Fibroblast of peridontal ligament (primary cell): ENCODE measurements around the gene ADAMTSL1.

Experiments
- DNase-seq: peaks from one replicate; pipeline ENCODE4 v3.0.0-alpha.2; 2010; ENCODE audit errors: extremely low read depth

ADAMTSL1 gene

GRCh38 chr9:18555105-18555883 lies 81.3 kb downstream of the ADAMTSL1 start:
- no peak for DNase-seq

GRCh38 chr9:18564018-18564880 lies 90.3 kb downstream of the ADAMTSL1 start:
- peak; percentile 55 for DNase-seq

DNA sequence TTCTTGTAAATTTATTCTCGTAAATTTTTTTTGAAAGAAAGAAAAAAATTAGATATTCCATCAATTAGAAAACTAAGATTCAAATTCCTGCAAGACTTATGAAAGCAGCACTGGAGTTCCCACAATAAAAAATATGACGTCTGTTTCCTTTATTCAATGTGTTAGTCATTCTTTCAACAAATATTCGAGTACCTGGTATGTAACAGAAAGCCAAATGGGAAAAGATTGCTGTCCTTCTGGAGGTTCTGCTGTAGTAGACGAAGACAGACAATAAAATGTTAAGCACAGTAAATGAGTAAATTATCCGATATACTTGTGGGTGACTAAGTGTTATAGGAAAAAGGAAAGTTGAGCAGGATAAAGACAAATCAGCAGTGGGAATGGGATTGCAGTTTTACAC lies 92.2 kb downstream of the ADAMTSL1 start:
- peak; percentile 80 for DNase-seq

DNA sequence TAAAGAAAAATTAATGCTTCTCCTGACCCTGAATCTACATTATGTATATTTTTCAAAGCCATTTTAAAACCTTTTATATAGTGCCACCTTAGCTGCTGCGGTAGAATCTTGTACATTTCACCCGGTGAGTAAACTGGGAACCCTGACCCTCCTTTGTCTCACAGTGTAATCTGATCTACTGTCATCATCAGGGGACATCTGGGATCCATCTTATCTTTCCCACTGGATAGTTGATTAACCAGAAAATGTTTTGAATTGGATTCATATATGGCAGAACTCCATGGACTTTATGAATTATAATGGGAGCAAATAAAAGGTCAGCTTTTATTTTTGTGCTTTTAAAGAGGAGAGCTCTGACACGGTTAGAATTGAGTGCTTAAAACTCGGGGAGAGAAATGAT lies 95.0 kb downstream of the ADAMTSL1 start:
- DNase-seq, result peak; percentile 31

DNA sequence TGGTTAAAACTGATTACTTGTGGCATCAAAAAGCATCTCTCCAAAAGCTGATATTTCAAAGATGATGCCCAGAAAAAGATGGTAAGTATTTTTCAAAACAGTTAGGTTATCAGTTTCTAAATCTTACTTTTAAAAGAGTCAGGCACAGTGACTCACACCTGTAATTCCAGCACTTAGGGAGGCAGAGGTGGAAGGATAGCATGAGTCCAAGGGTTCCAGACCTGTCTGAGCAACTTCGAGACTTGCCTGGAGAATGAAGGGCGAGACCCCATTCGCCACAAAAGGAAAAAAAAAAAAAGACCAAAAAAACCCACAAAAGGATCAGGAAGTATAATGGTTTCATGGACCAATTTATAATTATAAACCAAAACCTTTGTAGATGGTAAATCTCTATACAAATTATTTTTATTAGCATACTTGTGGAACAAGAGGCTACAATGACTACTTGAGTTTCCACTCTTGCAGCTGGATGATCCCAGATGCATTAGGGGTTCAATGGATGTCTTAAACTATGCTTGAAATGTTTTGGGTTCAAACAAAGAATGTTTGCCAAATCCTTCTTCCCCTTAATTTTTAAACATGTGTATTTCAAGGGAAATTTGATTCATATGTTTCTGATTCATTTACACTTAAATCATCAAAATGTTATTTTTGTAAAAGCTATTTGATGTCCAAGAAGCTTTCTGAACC lies 96.1 kb downstream of the ADAMTSL1 start:
- DNase-seq, result peak; percentile 47

DNA sequence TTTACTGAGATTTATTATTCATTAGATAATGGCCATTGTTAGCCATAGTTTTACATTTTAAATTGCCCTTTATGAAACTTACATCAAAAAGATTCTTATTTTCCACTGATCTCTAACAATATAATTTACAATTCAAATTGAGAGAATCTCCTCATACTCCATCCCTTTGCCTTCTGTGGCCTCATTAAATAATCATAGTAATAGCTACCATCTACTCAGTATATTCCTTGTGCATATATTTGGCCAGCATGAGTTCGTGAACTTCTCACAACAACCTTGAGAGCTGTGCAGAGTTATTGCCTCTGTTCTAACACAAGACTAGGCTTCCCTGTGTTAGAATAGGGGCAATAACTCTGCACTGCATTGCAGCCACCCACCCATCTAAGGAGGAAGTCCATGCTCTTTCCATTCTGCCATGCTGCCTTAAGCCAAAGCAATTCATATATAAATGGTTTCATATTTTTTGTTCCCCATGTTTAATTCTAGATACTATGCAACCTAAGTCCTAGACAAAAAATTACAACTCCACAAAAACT lies 99.1 kb downstream of the ADAMTSL1 start:
- DNase-seq, result no peak

DNA sequence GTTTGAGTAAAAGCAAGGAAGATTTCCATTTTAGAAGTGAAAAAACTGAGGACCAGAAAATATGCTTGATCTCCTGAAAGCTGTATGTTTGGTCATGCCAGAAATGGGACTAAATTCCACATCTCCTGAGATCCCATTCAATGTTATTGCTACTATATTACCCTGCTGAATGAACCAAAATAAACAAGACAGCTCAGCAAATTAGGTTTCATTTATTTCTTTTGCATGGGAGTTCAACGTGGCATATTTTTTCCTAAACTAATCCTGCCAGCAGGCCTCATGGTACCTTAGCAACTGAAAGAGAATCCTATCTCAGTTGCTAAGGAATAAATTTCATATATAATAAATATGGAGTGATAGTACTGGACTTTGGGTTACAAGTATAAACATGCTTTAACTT lies 101.7 kb downstream of the ADAMTSL1 start:
- peak; percentile 63 for DNase-seq

DNA sequence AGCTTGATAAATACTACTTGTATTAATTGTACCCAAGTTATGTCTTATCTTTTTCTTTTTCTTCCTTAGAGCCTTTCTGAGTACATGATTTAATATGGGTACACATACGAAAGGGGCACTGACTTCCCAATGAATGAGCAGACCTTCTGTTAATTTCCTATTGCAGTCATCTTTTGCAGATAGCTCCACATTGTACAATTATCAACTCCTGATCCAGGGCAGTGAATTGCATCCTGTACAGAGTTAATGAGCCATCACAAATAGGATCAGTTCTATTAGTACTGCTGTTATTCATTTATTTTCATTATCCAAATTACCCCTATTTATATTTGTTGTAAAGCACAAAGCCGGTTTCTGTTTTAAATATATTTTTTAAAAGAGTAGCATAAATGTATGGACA lies 105.6 kb downstream of the ADAMTSL1 start:
- no peak for DNase-seq

GRCh38 chr9:18580151-18580550 lies 106.2 kb downstream of the ADAMTSL1 start:
- peak; percentile 48 for DNase-seq

DNA sequence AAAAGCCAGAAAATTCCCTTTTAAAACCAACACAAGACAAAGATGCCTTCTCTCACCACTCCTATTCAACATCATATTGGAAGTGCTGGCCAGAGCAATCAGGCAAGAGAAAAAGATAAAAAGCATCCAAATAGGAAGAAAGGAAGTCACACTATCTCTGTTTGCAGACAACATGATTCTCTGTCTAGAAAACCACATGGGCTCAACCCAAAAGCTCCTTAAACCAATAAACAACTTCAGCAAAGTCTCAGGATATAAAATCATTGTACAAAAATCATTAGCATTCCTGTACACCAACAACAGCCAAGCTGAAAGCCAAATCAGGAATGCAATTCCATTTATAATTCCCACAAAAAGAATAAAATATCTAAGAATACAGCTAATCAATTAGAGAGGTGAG lies 112.0 kb downstream of the ADAMTSL1 start:
- peak; percentile 22 for DNase-seq

DNA sequence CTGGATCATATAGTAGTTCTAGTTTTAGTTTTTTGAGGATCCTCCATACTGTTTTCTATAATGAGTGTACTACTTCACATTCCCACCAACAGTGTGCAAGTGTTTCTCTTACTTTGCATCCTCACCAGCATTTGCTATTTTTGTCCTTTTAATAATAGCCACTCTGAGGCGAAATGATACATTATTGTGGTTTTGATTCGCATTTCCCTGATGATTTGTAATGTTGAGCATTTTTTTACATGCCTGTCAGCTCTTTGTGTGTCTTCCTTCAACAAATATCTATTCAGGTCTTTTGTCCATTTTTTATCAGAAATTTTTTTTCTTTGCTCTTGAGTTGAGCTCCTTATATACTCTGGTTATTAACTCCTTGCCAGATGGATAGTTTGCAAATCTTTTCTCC lies 114.0 kb downstream of the ADAMTSL1 start:
- DNase-seq, result peak; percentile 20

DNA sequence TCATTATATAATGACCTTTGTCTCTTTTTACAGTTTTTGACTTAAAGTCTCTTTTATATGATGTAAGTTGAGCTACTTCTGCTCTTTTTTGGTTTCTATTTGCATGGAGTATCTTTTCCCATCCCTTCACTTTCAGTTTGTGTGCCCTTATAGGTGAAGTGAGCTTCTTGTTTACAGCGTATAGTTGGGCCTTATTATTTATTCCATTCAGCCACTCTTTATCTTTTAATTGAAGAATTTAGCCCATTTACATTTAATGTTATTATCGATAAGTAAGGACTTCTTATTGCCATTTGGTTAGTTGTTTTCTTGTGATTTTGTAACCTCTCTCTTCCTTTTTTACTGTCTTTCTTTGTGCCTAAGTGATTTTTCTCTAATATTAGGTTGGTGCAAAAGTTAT lies 117.3 kb downstream of the ADAMTSL1 start:
- no peak for DNase-seq

DNA sequence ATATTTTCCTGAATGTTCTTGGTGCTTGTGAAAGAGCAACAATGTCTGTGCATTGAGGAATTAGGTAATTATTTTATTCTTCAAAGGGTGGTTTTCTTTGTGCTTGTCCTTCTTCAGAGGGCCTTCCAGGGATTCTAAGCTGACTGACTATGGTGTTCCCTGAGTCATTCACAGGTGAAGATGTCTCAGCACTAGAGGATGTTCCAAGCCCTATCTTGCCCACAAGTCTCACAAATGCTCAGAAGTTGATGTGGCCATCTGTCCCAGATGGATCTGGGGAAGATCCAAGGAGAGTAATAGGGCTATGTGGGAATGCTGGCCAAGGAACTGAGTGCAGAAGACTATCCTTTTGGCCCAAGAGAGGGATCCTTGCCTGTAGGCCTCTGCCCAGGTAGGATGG lies 120.9 kb downstream of the ADAMTSL1 start:
- DNase-seq, result no peak

DNA sequence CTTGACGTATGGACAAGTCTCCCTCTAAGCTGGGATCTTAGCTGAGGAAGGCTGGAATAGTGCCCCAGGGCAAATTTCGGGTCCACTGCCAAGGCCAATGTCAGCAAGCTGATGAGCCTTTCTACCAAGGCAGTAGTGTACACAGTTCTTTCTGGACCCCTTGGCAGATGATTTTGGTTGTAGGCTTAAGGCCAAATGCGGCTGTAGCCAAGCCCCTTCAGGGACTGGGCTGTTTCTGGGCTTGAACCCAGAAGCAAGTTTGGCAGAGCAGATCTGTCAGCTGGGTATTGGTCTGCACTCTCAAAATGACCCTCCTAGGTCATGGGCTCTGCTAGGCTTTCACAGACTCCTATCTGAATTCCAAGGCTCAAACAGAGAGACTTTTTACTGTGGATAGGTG lies 121.6 kb downstream of the ADAMTSL1 start:
- peak; percentile 37 for DNase-seq

GRCh38 chr9:18596920-18597319 lies 123.0 kb downstream of the ADAMTSL1 start:
- peak; percentile 78 for DNase-seq

GRCh38 chr9:18598969-18599368 lies 125.0 kb downstream of the ADAMTSL1 start:
- DNase-seq, result no peak

GRCh38 chr9:18601026-18601425 lies 127.1 kb downstream of the ADAMTSL1 start:
- no peak for DNase-seq

DNA sequence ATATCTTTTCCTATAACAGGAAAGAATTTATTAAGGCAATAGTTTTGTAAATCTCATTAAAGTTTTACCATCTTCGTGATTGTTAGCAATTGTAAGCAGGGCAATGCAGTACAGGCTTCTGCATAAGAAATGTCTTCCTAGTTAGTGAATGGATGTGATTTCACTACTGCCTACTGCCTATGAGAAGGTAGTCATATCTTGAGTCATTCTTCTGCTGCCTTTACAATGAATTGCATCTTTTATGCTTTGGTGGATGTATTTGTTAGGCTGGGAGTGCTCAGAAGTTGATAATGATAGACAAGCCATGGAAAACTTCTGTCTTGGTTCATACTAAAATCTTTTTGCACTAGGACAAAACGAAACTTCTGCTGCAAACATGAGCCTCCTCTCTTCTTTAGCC lies 128.0 kb downstream of the ADAMTSL1 start:
- DNase-seq, result peak; percentile 34

- DNase-seq, result no peak
These were observed 131.1 kb downstream of the ADAMTSL1 start for GRCh38 chr9:18604767-18605730.

DNA sequence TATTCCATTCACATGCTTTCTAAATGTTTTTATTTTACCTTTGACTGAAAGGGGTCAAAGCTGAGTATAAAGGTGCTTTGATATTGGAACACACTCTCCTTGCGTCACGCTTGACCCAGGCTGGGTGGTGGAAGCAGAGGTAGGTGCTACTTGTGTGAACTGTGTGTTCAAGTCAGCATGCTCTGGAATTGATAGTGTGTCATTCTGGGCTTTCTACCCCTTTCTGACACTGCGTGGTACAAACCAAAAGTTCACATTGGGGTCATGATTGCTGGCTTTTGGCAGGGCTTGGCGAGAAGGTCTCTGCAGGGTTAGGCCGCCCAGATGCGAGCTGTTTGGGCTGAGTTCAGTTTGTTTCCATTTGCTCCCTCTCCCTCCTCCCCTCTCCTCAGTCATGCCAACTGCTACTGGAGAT lies 131.8 kb downstream of the ADAMTSL1 start:
- DNase-seq, result peak; percentile 87

- DNase-seq, result peak; percentile 80
These were observed 132.3 kb downstream of the ADAMTSL1 start for GRCh38 chr9:18606281-18606680.
